Upper lobe of left lung (tissue), 6 donors: Measurements from ENCODE around the gene TSPAN11. TPM values are rescaled to one million over a fixed set of nuclear protein-coding genes. Genes with fewer than 3 reads are reported as not detected.

Experiments
- ATAC-seq, 2 donors: fragments of 200-7000 bp; cut with Tn5 transposase; one replicate each; pipeline ENCODE4 v1.9.1; 2022; ENCODE audit warnings: mild to moderate bottlenecking in 2 of 2, moderate library complexity in 2 of 2; ENCODE audit not compliant: low FRiP score in 2 of 2
- DNase-seq, 2 donors: peaks; one replicate each; pipeline ENCODE4 v3.0.0-alpha.2; 2019 to 2020
- H3K27ac ChIP-seq, 4 donors: fragments of 200-600 bp; sonication (generic); one replicate each; pipeline ENCODE4 v1.5.1; 2016 to 2019
- H3K27me3 ChIP-seq, 4 donors: fragments of 200-600 bp; sonication (generic); one replicate each; pipeline ENCODE4 v1.5.1; 2017 to 2019
- H3K36me3 ChIP-seq, 4 donors: fragments of 200-600 bp; sonication (generic); one replicate each; pipeline ENCODE4 v1.5.1; 2016 to 2019
- H3K4me1 ChIP-seq, 4 donors: fragments of 200-600 bp; sonication (generic); one replicate each; pipeline ENCODE4 v1.5.1; 2018 to 2019
- H3K4me3 ChIP-seq, 4 donors: fragments of 200-600 bp; sonication (generic); one replicate each; pipeline ENCODE4 v1.5.1; 2017 to 2019; ENCODE audit warnings: mild to moderate bottlenecking in 2 of 4, moderate library complexity in 1 of 4
- H3K9me3 ChIP-seq, 4 donors: fragments of 200-600 bp; sonication (generic); one replicate each; pipeline ENCODE4 v1.5.1; 2018 to 2019
- CTCF ChIP-seq, 6 experiments: fragments of 450-650 bp in 4 of 6; fragments of 200-600 bp in 2 of 6; sonication (generic) in 2 of 6; IDR thresholded peaks; one replicate each; pipeline ENCODE4 v1.5.1; 2016 to 2019; ENCODE audit warnings: antibody characterized with exemption in 6 of 6
- EP300 ChIP-seq, 4 donors: sonication (generic); formaldehyde crosslinking; IDR thresholded peaks; one replicate each; pipeline ENCODE4 v1.5.1; 2017; ENCODE audit warnings: antibody characterized with exemption in 4 of 4, control low read depth in 2 of 4
- POLR2A ChIP-seq, 4 donors: fragments of 450-650 bp; IDR thresholded peaks; one replicate each; pipeline ENCODE4 v1.5.1; 2016 to 2017; ENCODE audit warnings: antibody characterized with exemption in 4 of 4, mild to moderate bottlenecking in 2 of 4
- POLR2AphosphoS5 ChIP-seq, 2 donors: sonication (generic); formaldehyde crosslinking; IDR thresholded peaks; one replicate each; pipeline ENCODE4 v1.5.1; 2017; ENCODE audit warnings: antibody characterized with exemption in 2 of 2
- WGBS, 2 donors: methylation state at CpG; one replicate each; pipeline ENCODE4 v1.1.5; 2017 to 2018; 5-methylcytosine and 5-hydroxymethylcytosine counted together
- total RNA-seq, 6 donors: library from RNA; depleted of rRNA in 4 of 6; stranded (reverse); fragments of >200 nt in 4 of 6; gene quantifications; one replicate each; pipeline versions ENCODE4 v1.1.0 to v1.2.1, GENCODE V29; 2016 to 2021
- donor health status: DM: no; HTN: no; CAD: no; lungs with moderate emphysema.
- donor health status: DM: no; HTN: yes; CAD: no; lungs with severe emphysema.

The TSPAN11 gene
- total RNA-seq, 6 donors from 2014 or later: 1.0 to 9.7 (median 3.5) TPM

GRCh38 chr12:31004666-31005065 is 78.1 kb downstream of the TSPAN11 start:
- H3K27me3 ChIP-seq: no peaks in the 10 kb centered on the region
- DNase-seq: no peak

DNA sequence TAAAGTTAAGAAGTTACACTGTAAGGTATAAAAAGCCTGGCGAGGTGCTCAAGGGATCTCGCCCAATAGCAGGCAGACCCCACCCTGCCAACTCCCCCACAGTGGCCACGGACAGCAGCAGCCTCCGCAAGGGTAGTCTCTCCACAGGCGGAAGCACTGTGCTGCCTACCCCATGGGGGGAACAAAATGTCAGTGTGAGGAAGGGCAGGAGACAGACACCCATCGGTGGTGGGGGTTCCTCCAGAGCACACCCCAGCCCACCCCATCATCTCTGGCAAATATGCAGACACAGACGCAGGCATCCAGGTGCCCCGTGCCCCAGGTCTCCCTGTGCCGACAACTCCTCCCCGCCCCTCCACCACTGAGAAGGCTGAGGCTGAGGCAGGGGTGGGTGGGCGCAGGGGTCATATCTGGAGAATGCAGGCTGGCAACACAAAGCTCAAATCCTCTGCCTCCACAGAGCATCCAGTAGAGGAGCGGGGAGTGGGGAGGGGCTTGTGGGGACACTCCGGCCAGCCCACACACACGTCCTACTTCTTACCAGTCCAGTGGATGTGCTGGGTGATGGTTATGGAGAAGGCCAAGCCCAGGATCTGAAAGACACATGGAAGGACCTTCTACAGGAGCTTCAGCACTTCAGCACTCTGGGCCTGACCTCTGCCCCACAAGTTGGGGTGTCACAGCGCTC is 78.9 kb downstream of the TSPAN11 start:
- WGBS, 2 donors: 86 to 96% methylated on average over 6 to 15 of the region's 15 CpGs
- no peak for ATAC-seq
- TF ChIP-seq EP300 (IDR thresholded peaks at IDR 0.05): no peak
- TF ChIP-seq POLR2A (IDR thresholded peaks at IDR 0.05): no peak
- no peak for TF ChIP-seq POLR2AphosphoS5 (IDR thresholded peaks at IDR 0.05)
- no peak for TF ChIP-seq CTCF (IDR thresholded peaks at IDR 0.05)
- no peak for DNase-seq
- Histone ChIP-seq H3K27me3 (no peaks in the 10 kb centered on the region), H3K4me1 (peaks cover 0 to 7% (median 2%) of the 10 kb centered on the region in 4 donors), H3K27ac (no peak overlapping the region), H3K4me3 (no peak overlapping the region), H3K36me3 (no peaks in the 10 kb centered on the region), H3K9me3 (no peaks in the 10 kb centered on the region)

More at GRCh38 chr12:31004666-31005065, 78.1 kb downstream of the TSPAN11 start:
- ATAC-seq: no peak
- H3K4me3 ChIP-seq: no peak overlapping the region
- H3K9me3 ChIP-seq: no peaks in the 10 kb centered on the region
- no peak overlapping the region for H3K27ac ChIP-seq
- H3K36me3 ChIP-seq: no peaks in the 10 kb centered on the region
- TF ChIP-seq CTCF (IDR thresholded peaks at IDR 0.05): no peak
- no peak for TF ChIP-seq POLR2A (IDR thresholded peaks at IDR 0.05)
- no peak for TF ChIP-seq POLR2AphosphoS5 (IDR thresholded peaks at IDR 0.05)
- TF ChIP-seq EP300 (IDR thresholded peaks at IDR 0.05): no peak
- WGBS, 2 donors: 88 to 99% methylated on average over 5 of the region's 5 CpGs
- peaks cover 0 to 7% (median 2%) of the 10 kb centered on the region in 4 donors for H3K4me1 ChIP-seq

DNA sequence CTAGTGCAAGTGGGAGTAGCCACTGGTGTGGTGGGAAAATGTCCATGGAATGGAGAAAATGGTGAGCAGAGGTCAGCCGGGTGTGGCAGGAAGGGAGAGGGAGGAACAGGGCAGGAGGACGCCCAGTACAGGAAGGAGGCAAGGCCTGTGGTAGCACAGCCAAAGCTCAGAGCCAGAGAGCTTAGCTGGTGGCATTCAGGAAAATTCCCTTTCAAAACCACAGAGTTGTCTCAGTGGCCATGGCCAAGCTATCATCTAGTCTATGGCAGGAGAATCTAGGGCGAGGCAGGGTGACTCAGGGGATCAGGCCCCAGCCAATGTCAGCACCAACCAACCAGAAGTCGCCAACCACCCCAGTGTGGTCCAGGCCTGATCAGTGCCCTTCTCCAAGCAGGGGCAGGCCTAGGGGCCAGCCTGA is 79.4 kb downstream of the TSPAN11 start:
- WGBS, 2 donors: 54 to 69% methylated on average over 3 to 4 of the region's 4 CpGs
- Histone ChIP-seq H3K4me3 (no peak overlapping the region), H3K4me1 (peaks cover 0 to 7% (median 2%) of the 10 kb centered on the region in 4 donors), H3K36me3 (no peaks in the 10 kb centered on the region), H3K27ac (peak overlapping the region in 1 of 4 donors; percentile 15), H3K27me3 (no peaks in the 10 kb centered on the region), H3K9me3 (no peaks in the 10 kb centered on the region)
- DNase-seq: no peak
- no peak for ATAC-seq
- TF ChIP-seq CTCF (IDR thresholded peaks at IDR 0.05): no peak
- no peak for TF ChIP-seq POLR2A (IDR thresholded peaks at IDR 0.05)

GRCh38 chr12:31006416-31007152 is 80.0 kb downstream of the TSPAN11 start:
- H3K27me3 ChIP-seq: no peaks in the 10 kb centered on the region
- no peaks in the 10 kb centered on the region for H3K9me3 ChIP-seq
- H3K27ac ChIP-seq: peak overlapping the region in 1 of 4 donors; percentile 15
- no peak overlapping the region for H3K4me3 ChIP-seq
- DNase-seq (no peak), ATAC-seq (no peak)
- WGBS, 2 donors: 90 to 94% methylated on average over 9 of the region's 9 CpGs
- H3K4me1 ChIP-seq: peaks cover 0 to 7% (median 2%) of the 10 kb centered on the region in 4 donors
- H3K36me3 ChIP-seq: no peaks in the 10 kb centered on the region
- TF ChIP-seq EP300 (IDR thresholded peaks at IDR 0.05) (no peak), CTCF (IDR thresholded peaks at IDR 0.05) (no peak), POLR2A (IDR thresholded peaks at IDR 0.05) (no peak), POLR2AphosphoS5 (IDR thresholded peaks at IDR 0.05) (no peak)
